HepG2 (cell line): ENCODE results near the gene GTF3A. TPM values are rescaled to one million over a fixed set of nuclear protein-coding genes. Genes with fewer than 3 reads are reported as not detected.

ENCODE experiments used
- ELF3 ChIP-seq: IDR thresholded peaks from 2 replicates; pipeline ENCODE4 v1.6.1; 2016; ENCODE audit warnings: missing genetic modification reagents, missing compliant biosample characterization
- HBP1 ChIP-seq: IDR thresholded peaks from 2 replicates; pipeline ENCODE4 v1.6.1; 2016; ENCODE audit warnings: low read depth, control low read depth
- JARID2 ChIP-seq: sonication (generic); formaldehyde crosslinking; IDR thresholded peaks from 2 replicates; pipeline ENCODE4 v1.8.1; 2023; ENCODE audit warnings: missing genetic modification reagents, inconsistent platforms; ENCODE audit not compliant: insufficient replicate concordance
- KIAA2018 ChIP-seq: sonication (generic); formaldehyde crosslinking; IDR thresholded peaks from 2 replicates; pipeline ENCODE4 v1.5.0; 2020; ENCODE audit warnings: mild to moderate bottlenecking, missing genetic modification reagents, borderline replicate concordance
- MLX ChIP-seq: IDR thresholded peaks from 2 replicates; pipeline ENCODE4 v1.6.1; 2016
- MLXIP ChIP-seq: sonication (generic); formaldehyde crosslinking; IDR thresholded peaks from 2 replicates; pipeline ENCODE4 v1.9.0; 2021; ENCODE audit warnings: missing genetic modification reagents, borderline replicate concordance
- PHF20 ChIP-seq: sonication (generic); formaldehyde crosslinking; IDR thresholded peaks from 2 replicates; pipeline ENCODE4 v1.5.0; 2020; ENCODE audit warnings: mild to moderate bottlenecking, missing genetic modification reagents
- THRA ChIP-seq: sonication (generic); formaldehyde crosslinking; IDR thresholded peaks from 2 replicates; pipeline ENCODE4 v1.4.0; 2020; ENCODE audit warnings: missing genetic modification reagents, borderline replicate concordance
- ZMYM4 ChIP-seq: sonication (generic); formaldehyde crosslinking; IDR thresholded peaks from 2 replicates; pipeline ENCODE4 v1.8.1; 2023; ENCODE audit warnings: mild to moderate bottlenecking, missing genetic modification reagents
- ZNF326 ChIP-seq: sonication (generic); formaldehyde crosslinking; IDR thresholded peaks from 2 replicates; pipeline ENCODE4 v1.4.0; 2020; ENCODE audit warnings: missing genetic modification reagents, borderline replicate concordance
- ZNF589 ChIP-seq: sonication (generic); formaldehyde crosslinking; conservative IDR thresholded peaks from 2 replicates; pipeline ENCODE4 v1.8.0; 2022; ENCODE audit warnings: mild to moderate bottlenecking, moderate library complexity, missing genetic modification reagents
- ZNF619 ChIP-seq: sonication (generic); formaldehyde crosslinking; IDR thresholded peaks from 2 replicates; pipeline ENCODE4 v1.4.0; 2020; ENCODE audit warnings: mild to moderate bottlenecking, missing genetic modification reagents
- ZNF740 ChIP-seq: sonication (generic); formaldehyde crosslinking; IDR thresholded peaks from 2 replicates; pipeline ENCODE4 v1.4.0; 2020; ENCODE audit warnings: missing genetic modification reagents
- ZSCAN22 ChIP-seq: sonication (generic); formaldehyde crosslinking; IDR thresholded peaks from 2 replicates; pipeline ENCODE4 v1.4.0; 2020; ENCODE audit warnings: mild to moderate bottlenecking, missing genetic modification reagents
- polyA plus RNA-seq, 8 experiments: library from polyadenylated mRNA; depleted of rRNA in 3 of 8; stranded (reverse) in 7 of 8; unstranded in 1 of 8; fragments of >200 nt; fragmentation: Illumina TruSeq in 4 of 8; extraction: Trizol in 4 of 8; gene quantifications; 2 replicates each; pipeline versions ENCODE4 v1.2.1 to v1.2.3, GENCODE V29; 2011 to 2016; ENCODE audit warnings: low read depth in 4 of 8, missing spikeins in 1 of 8, mixed read lengths in 1 of 8; ENCODE audit not compliant: insufficient read depth in 1 of 8
- total RNA-seq, 5 experiments: library from RNA; depleted of rRNA; stranded (reverse); fragments of >200 nt; fragmentation: Illumina TruSeq; extraction: Trizol; gene quantifications; 2 replicates each; pipeline ENCODE4 v1.2.3, GENCODE V29; 2016; ENCODE audit warnings: low read depth in 1 of 5

The GTF3A gene
- total and polyA plus RNA-seq, 2 of the 13 experiments (the other 11 are each of a cell fraction or from before 2014, with no cell fraction given) = 42.1 to 176 TPM

- TF ChIP-seq ZNF740 (CRISPR knock-in tag) (no peak), THRA (0 out of 2 replicates have a peak, but pooled peaks have one; percentile 45), ZNF619 (CRISPR knock-in tag) (no peak), ZMYM4 (CRISPR knock-in tag) (peak; percentile 86), MLXIP (CRISPR knock-in tag) (no peak), MLX (peak; percentile 43; the same call in 1 of the 2 replicates), ZSCAN22 (CRISPR knock-in tag) (no peak), ELF3 (peak; percentile 67), ZNF589 (CRISPR knock-in tag) (no peak), ZNF326 (CRISPR knock-in tag) (no peak), JARID2 (CRISPR knock-in tag) (no peak), PHF20 (CRISPR knock-in tag) (no peak), HBP1 (CRISPR knock-in tag) (no peak), KIAA2018 (CRISPR knock-in tag) (no peak)
Measured at GRCh38 chr13:27396252-27396846, 28.1 kb upstream of the GTF3A start (continued).
